Central memory CD8-positive, alpha-beta T cell (primary cell): ENCODE measurements around the gene PAK1.

Experiments
- ATAC-seq: fragments of 150-1000 bp; cut with Tn5 transposase; replicated peaks from 2 replicates; pipeline ENCODE4 v1.10.0; 2022; ENCODE audit warnings: mild to moderate bottlenecking, moderate FRiP score, moderate number of reproducible peaks; ENCODE audit not compliant: poor library complexity, severe bottlenecking; ENCODE audit errors: extremely low read depth
- DNase-seq, 2 donors: peaks; one replicate each; pipeline ENCODE4 v3.0.0; 2021; ENCODE audit warnings: low spot score in 2 of 2
- H3K27ac Mint-ChIP-seq: one replicate; pipeline ENCODE4 v1.8.0; 2022; ENCODE audit warnings: low read depth, mild to moderate bottlenecking, moderate library complexity, mixed read lengths
- H3K27me3 Mint-ChIP-seq: one replicate; pipeline ENCODE4 v1.8.0; 2022; ENCODE audit warnings: mixed read lengths
- H3K36me3 Mint-ChIP-seq: one replicate; pipeline ENCODE4 v1.8.0; 2022; ENCODE audit warnings: mild to moderate bottlenecking, moderate library complexity, mixed read lengths; ENCODE audit not compliant: insufficient read depth
- H3K4me1 Mint-ChIP-seq: one replicate; pipeline ENCODE4 v1.8.0; 2022; ENCODE audit warnings: mixed read lengths
- H3K4me3 Mint-ChIP-seq: one replicate; pipeline ENCODE4 v1.8.0; 2022; ENCODE audit warnings: mild to moderate bottlenecking, moderate library complexity, mixed read lengths
- H3K9me3 Mint-ChIP-seq: one replicate; pipeline ENCODE4 v1.8.0; 2022; ENCODE audit warnings: mixed read lengths

The PAK1 gene

DNA sequence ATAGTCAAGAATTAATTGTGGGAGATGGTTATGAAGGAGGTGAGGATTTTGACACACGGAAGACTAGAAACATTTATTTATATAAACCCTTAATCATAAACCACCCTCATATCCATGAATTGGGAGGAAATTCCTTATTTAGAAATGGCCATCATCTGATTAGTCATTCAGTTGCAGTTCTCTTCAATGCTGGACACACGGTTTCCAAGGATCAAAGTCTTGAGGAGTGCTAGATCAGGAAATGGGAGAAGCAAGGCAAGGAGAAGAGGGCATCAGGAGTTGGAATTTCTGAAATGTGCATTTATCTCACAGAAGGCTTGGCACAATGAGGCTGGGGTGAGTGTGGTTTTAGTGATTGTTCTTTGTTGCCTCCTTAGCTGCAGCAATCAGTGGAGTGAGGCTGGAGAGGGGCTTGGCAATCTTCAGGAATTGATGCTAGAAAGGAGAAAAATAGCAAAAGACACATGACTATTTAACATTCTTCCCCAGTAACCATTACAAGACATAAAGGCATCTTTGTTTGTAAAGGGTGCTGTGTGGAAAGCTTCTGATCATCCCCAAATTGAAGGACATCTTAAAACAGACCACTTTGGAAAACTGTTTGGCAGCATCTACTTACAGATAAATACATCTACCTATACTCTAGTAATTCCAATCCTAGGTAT lies 150.8 kb downstream of the PAK1 start:
- Mint-ChIP-seq H3K4me1 (no peaks in the 10 kb centered on the region), H3K9me3 (no peaks in the 10 kb centered on the region), H3K27me3 (no peaks in the 10 kb centered on the region), H3K36me3 (peaks cover 7% of the 10 kb centered on the region), H3K4me3 (no peak overlapping the region), H3K27ac (no peak overlapping the region)
- ATAC-seq (no peak), DNase-seq (no peak)

GRCh38 chr11:77322506-77322905 lies 151.4 kb downstream of the PAK1 start:
- no peak overlapping the region for H3K4me3 Mint-ChIP-seq
- no peaks in the 10 kb centered on the region for H3K4me1 Mint-ChIP-seq
- H3K27ac Mint-ChIP-seq = no peak overlapping the region
- H3K27me3 Mint-ChIP-seq = no peaks in the 10 kb centered on the region
- H3K36me3 Mint-ChIP-seq = peaks cover 5% of the 10 kb centered on the region
- DNase-seq (no peak), ATAC-seq (no peak)
- H3K9me3 Mint-ChIP-seq = no peaks in the 10 kb centered on the region

GRCh38 chr11:77320351-77320750 lies 153.5 kb downstream of the PAK1 start:
- DNase-seq (no peak), ATAC-seq (no peak)
- H3K27ac Mint-ChIP-seq = no peak overlapping the region
- H3K27me3 Mint-ChIP-seq = no peaks in the 10 kb centered on the region
- no peak overlapping the region for H3K4me3 Mint-ChIP-seq
- peaks cover 2% of the 10 kb centered on the region for H3K36me3 Mint-ChIP-seq
- H3K4me1 Mint-ChIP-seq = no peaks in the 10 kb centered on the region
- no peaks in the 10 kb centered on the region for H3K9me3 Mint-ChIP-seq

DNA sequence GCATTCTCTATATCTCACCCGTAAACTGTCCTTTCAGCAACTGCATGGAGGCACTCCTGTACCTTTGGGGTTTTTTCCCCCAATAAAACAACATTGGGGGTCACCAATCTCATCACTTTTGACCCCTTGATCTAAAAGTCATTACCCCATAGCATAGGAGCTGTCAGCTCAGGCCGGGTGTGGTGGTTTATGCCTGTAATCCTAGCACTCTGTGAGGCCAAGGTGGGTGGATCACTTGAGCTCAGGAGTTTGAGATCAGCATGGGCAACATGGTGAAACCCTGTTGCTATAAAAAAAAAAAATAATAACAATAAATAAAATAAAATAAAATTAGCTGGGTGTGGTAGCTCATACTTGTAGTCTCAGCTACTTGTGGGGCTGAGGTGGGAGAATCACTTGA lies 155.3 kb downstream of the PAK1 start:
- H3K4me3 Mint-ChIP-seq = no peak overlapping the region
- H3K27me3 Mint-ChIP-seq = no peaks in the 10 kb centered on the region
- H3K9me3 Mint-ChIP-seq = no peaks in the 10 kb centered on the region
- H3K4me1 Mint-ChIP-seq = no peaks in the 10 kb centered on the region
- no peaks in the 10 kb centered on the region for H3K36me3 Mint-ChIP-seq
- DNase-seq (no peak), ATAC-seq (no peak)
- H3K27ac Mint-ChIP-seq = no peak overlapping the region

GRCh38 chr11:77316733-77317342 lies 157.1 kb downstream of the PAK1 start:
- Mint-ChIP-seq H3K4me3 (no peak overlapping the region), H3K27ac (no peak overlapping the region), H3K36me3 (no peaks in the 10 kb centered on the region), H3K27me3 (no peaks in the 10 kb centered on the region), H3K4me1 (no peaks in the 10 kb centered on the region), H3K9me3 (no peaks in the 10 kb centered on the region)
- no peak for DNase-seq
- no peak for ATAC-seq

- ATAC-seq = no peak
- H3K27me3 Mint-ChIP-seq = peaks cover 24% of the 10 kb centered on the region
- no peak overlapping the region for H3K27ac Mint-ChIP-seq
- no peaks in the 10 kb centered on the region for H3K36me3 Mint-ChIP-seq
- H3K9me3 Mint-ChIP-seq = no peaks in the 10 kb centered on the region
- H3K4me1 Mint-ChIP-seq = no peaks in the 10 kb centered on the region
- no peak for DNase-seq
- no peak overlapping the region for H3K4me3 Mint-ChIP-seq
These were observed 161.8 kb downstream of the PAK1 start for GRCh38 chr11:77312107-77312506.

DNA sequence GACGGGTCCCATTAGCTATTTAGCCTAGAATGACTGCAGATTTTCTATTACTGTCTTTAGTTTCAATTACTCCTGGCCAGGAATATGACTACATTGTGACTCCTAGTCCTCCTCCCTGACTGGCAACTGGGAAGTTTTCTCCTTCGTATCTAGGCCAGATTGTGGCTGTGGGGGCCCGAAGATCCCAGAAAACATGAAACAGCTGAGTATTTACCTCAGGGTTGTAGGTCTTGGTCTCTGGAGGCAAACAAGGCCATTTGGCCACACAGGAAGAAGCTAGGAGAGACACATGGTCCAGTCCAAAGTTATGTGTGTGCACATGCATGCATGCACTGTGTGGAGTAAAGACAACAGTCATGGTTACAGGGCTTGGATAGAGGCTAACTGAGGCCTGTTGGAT lies 162.2 kb downstream of the PAK1 start:
- no peak for ATAC-seq
- H3K4me3 Mint-ChIP-seq = no peak overlapping the region
- H3K27me3 Mint-ChIP-seq = peaks cover 24% of the 10 kb centered on the region

DNA sequence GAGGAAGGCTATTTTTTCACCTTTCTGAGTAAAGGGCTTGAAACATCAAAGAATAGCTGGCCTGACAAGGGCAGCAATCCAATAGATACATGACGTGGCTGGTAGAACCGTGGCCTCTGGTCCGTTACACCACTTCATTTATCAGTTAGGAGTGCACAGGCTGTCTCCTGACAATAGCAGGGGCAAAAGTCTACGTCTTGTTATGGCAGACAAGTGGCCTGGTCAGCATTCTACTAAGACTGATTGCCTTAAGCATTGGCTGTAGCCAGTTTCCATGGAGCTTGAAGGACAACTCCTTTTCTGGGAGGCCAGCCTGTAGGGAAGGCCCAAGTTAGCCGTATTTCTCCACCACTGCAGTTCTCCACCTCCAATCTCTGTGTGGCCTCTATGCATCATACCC lies 163.2 kb downstream of the PAK1 start:
- H3K36me3 Mint-ChIP-seq = no peaks in the 10 kb centered on the region
- DNase-seq (no peak), ATAC-seq (no peak)
- peaks cover 24% of the 10 kb centered on the region for H3K27me3 Mint-ChIP-seq
- H3K4me1 Mint-ChIP-seq = no peaks in the 10 kb centered on the region
- no peak overlapping the region for H3K4me3 Mint-ChIP-seq
- H3K27ac Mint-ChIP-seq = no peak overlapping the region
- H3K9me3 Mint-ChIP-seq = no peaks in the 10 kb centered on the region

More for the DNA sequence above, 162.2 kb downstream of the PAK1 start:
- H3K9me3 Mint-ChIP-seq = no peaks in the 10 kb centered on the region
- no peak for DNase-seq
- H3K36me3 Mint-ChIP-seq = no peaks in the 10 kb centered on the region
- no peak overlapping the region for H3K27ac Mint-ChIP-seq
- H3K4me1 Mint-ChIP-seq = no peaks in the 10 kb centered on the region

GRCh38 chr11:77309401-77310085 lies 164.4 kb downstream of the PAK1 start:
- H3K4me1 Mint-ChIP-seq = no peaks in the 10 kb centered on the region
- DNase-seq (no peak), ATAC-seq (no peak)
- H3K9me3 Mint-ChIP-seq = no peaks in the 10 kb centered on the region
- no peaks in the 10 kb centered on the region for H3K36me3 Mint-ChIP-seq
- peaks cover 24% of the 10 kb centered on the region for H3K27me3 Mint-ChIP-seq
- no peak overlapping the region for H3K4me3 Mint-ChIP-seq
- no peak overlapping the region for H3K27ac Mint-ChIP-seq

DNA sequence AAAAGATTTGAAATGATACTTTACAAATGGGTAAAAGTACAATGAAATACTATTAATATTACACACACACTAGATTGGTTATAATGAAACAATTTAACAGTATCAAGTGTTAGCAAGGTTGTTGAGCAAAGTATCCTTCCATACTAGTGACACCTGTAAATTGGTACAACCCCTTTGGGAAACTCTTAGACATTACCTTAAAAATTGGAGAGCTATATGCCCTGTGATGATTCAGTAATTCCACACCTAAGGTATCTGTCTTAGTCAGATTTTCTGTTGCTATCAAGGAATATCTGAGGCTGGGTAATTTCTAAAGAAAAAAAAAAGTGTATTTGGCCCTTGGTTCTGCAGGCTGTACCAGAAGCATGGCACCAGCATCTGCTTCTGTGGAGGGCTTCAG lies 165.1 kb downstream of the PAK1 start:
- Mint-ChIP-seq H3K4me1 (no peaks in the 10 kb centered on the region), H3K4me3 (no peak overlapping the region), H3K36me3 (no peaks in the 10 kb centered on the region)

DNA sequence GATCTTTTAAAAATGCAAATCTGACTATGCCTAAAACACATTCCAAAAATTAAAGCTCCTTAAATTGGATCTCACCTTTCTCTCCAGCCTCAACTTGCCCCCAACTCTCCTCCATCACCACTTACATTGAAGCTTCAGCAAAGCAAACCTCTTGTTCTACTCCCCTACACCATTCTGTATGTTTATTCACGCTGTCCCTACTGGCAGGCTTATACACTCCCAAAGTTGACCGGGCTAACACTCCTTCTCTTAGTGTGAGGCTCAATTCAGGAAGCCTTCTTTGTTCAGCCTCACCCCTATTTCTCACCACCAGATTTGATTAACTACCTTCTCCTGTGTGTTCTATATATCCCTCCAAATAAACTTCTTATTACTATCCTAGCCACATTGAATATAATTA lies 170.6 kb downstream of the PAK1 start:
- no peak overlapping the region for H3K4me3 Mint-ChIP-seq
- DNase-seq (no peak), ATAC-seq (no peak)
- peaks cover 7% of the 10 kb centered on the region for H3K27me3 Mint-ChIP-seq
- H3K9me3 Mint-ChIP-seq = no peaks in the 10 kb centered on the region
- H3K4me1 Mint-ChIP-seq = no peaks in the 10 kb centered on the region
- H3K27ac Mint-ChIP-seq = no peak overlapping the region
- H3K36me3 Mint-ChIP-seq = no peaks in the 10 kb centered on the region

More for the DNA sequence above, 165.1 kb downstream of the PAK1 start:
- H3K27ac Mint-ChIP-seq = no peak overlapping the region
- no peaks in the 10 kb centered on the region for H3K9me3 Mint-ChIP-seq
- peaks cover 24% of the 10 kb centered on the region for H3K27me3 Mint-ChIP-seq
- no peak for DNase-seq
- ATAC-seq = no peak

DNA sequence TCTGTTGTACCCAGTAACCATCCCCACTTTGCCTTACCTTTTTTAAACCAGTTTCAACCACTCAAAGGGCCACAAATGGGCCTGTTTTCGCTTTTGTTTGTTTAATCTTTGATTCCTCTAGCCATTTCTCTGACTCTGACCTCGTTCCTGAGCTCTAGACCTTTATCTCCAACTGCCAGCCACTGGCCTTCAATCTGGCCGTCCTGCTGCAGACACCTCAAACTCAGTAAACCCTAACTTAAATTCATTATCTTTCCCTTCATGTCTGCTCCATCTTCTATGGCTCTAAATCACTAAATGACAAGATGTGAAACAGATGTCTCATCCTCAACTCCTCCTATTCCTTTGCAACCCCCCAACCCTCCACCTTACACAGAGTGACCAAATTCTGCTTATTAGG lies 171.1 kb downstream of the PAK1 start:
- Mint-ChIP-seq H3K27ac (no peak overlapping the region), H3K36me3 (no peaks in the 10 kb centered on the region), H3K4me3 (no peak overlapping the region), H3K4me1 (no peaks in the 10 kb centered on the region), H3K9me3 (no peaks in the 10 kb centered on the region), H3K27me3 (peaks cover 2% of the 10 kb centered on the region)
- DNase-seq = no peak
- no peak for ATAC-seq

GRCh38 chr11:77301510-77301909 lies 172.4 kb downstream of the PAK1 start, which contains the start of gene GDPD4:
TSS of gene GDPD4 (minus strand) at chr11:77301686. CDS start at chr11:77285137, 16,549 bp downstream.
- Mint-ChIP-seq H3K27me3 (no peaks in the 10 kb centered on the region), H3K36me3 (no peaks in the 10 kb centered on the region), H3K27ac (no peak within 1 kb of the TSS), H3K9me3 (no peaks in the 10 kb centered on the region), H3K4me1 (no peaks in the 10 kb centered on the region), H3K4me3 (no peak within 1 kb of the TSS)
- ATAC-seq = no peak
- no peak for DNase-seq
